GM19452 (cell line): Measurements from ENCODE around the gene KBTBD7.
"Not testable (repeated sequence)": the region's sequence is repeated elsewhere in the genome, so short reads cannot be mapped to it uniquely, and the experiment has no call there.

ENCODE experiments used
- ATAC-seq: cut with Tn5 transposase; IDR thresholded peaks from one replicate; pipeline ENCODE4 v1.9.1; 2021; ENCODE audit not compliant: unreplicated experiment

Gene KBTBD7

DNA sequence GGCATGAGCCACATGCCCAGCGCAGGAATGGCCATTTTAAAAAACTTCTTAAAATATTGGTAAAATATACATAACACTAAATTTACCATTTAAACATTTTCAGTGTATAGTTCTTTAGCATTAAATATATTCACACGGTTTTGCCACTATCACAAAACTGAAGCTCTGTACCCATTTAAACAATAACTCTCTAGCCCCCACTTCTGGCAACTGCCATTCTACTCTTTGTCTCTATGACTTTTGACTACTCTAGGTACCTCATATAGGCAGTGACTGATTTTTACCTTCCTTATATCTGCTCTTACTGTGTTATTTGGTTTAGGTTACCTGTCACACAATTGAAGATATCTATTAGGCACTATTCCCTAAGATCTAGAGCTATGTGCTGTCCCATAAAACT lies 2.3 kb upstream of the KBTBD7 start:
- ATAC-seq: no peak

DNA sequence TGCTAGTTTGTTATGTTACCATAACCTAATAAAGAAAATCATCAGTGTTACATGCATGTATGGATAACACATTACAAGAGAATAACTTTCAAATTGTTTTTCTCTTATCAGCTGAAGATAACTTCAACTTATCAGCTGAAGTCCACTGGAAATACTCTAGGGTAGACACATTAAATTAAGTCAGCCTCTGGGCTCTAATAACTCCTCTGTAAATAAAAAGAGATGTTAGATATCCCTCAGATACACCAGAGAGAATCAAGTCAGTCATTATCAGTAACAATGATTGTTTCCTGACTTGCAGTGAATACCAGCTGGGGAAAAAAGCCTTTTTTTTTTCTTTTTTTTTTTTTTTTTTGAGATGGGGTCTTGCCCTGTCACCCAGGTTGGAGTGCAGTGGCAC lies 1.6 kb upstream of the KBTBD7 start:
- no peak for ATAC-seq

DNA sequence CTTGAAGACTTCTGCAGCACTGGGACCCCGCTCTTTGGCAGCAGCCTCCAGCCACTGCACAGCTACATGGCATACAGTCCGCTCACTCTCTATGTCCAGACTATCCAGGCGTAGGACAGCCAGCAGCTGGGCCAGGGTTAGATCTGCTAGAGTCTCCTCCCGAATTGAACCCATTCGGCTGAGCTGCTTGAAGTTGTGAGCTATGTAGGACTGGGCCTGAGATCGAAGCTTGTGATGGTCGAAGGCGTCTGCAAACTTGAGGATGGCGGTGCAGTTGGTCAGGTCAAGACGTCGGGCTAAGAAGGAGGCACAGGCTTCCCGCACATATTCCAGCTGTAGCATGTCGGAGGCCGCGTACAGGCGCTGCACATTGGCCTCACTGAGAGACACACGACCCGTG lies 900 bp downstream of the KBTBD7 start:
- no peak for ATAC-seq

DNA sequence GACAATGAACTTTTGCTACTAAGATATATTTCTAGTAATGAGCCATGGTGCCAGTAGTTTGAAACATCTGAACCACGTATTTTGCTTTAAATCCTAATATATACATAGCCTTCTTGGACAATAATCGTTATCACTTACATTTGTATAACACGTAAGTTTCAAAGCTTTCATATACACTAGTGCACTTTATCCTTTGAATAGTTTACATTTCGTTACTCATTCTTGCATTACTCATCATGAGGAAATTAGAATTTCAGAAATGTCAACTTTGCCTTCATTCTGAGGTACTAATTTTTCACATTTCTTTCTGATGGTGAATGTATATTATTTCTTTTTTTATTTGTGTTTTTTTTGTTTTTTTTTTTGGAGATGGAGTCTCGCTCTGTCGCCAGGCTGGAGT lies 5.8 kb downstream of the KBTBD7 start:
- ATAC-seq: no peak

DNA sequence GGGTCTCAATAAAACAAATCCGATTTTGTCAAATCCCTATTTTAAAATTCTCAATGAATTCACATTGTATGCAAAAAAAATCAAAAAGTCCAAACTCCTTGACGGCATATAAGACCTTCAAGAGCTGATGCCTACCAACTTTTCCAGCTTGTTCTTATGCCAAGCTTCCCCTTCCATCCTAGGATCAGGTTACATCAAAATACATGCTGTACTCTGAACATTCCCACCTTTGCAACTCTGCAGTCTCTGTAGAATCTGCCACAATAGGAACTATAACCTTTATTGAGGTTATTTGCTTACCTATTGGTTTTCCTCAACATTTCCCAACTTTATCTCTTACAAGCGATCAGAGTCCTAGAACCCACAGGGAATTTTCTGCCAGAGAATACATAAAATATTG lies 7.9 kb downstream of the KBTBD7 start:
- ATAC-seq: no peak

DNA sequence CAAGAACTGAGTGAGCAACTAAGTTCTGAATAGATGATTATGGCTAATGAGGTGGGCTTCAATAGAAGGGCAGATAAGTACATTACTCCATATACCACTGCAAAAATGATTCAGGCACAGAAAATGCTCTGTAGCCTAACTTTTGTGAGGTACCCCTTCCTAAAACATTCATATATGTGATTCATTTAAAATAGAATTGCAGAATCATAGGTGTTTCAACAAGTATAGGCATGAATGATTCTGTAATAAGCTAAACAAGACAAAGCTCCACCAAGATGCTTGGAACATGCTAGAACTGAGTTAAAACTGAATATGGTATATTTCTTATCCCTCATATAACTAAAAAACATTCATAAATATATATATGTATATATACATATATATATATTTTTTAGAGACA lies 12.1 kb downstream of the KBTBD7 start:
- ATAC-seq: no peak

DNA sequence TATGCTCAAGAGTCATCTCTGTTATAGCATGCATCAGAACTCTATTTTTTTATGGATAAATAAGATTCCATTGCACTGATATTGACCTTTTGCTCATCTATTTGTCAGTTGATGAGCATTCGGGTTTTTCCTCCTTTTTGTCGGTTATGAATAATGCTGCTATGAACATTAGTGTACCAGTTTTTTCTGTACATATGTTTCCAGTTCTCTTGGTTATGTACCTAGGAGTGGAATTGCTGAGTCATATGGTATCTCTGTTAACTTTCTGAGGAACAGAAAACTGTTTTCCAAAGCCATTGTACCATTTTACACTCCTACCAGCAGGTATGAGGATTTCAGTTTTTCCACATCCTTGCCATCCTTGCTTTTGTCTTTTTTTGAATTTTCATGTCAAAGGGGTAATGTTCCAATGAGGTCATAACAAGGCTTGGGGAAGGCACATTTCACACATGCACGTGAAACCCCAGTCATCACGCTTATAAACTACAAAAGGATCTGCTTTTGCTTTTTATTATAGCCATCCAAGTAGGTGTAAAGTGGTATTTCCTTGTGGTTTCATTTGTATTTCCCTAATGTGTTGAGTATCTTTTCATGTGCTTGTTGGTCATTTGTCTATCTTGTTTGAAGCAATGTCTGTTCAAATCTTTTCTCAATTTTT lies 14.6 kb downstream of the KBTBD7 start:
- no peak for ATAC-seq

DNA sequence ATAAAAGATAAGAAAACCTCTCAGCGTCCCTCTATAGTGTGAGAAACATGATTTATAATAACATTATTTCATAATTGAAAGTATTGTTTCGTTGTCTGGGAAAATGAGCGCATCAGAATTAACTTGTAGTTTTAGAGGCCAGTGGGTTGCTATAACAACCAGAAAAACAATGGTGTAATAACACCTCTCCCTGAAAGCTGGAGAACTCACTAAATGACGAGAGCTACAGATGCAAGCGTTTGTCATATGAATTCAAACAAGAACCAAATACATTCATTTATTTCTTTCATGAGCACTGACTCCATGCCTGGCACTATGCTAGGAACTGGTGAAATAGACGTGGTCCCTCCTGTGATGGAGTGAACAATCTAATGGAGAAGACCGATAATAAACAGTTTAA lies 16.3 kb downstream of the KBTBD7 start:
- ATAC-seq: no peak

DNA sequence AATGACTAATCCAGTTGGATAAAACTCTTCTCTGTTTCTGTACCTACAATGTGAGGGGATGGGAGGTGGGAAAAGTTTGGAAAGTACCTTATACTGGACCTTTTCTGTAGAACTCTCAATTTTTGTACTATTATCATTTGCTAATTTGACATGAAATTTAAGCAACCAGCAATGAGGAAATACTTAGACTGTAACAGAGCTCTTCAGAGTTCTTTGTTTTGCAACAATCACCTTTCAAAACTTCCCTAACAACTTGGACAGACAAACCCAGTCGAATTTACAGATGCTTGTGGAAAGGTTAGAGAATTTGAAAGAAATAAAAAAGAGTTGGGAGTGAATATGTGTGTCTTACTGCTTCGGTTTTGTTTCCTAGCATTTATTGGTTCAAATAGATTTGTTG lies 16.8 kb downstream of the KBTBD7 start:
- no peak for ATAC-seq

DNA sequence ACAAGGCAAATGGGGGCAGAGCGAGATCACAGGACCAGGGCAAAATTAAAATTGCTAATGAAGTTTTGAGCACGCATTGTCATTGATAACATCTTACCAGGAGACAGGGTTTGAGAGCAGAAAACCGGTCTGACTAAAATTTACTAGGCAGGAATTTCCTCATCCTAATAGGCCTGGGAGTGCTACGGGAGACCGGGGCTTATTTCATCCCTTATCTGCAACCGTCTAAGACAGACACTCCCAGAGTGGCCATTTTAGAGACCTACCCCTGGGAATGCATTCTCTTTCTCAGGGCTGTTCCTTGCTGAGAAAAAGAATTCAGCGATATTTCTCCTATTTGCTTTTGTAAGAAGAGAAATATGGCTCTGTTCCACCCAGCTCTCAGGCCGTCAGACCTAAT lies 18.8 kb downstream of the KBTBD7 start:
- not testable (repeated sequence) for ATAC-seq

DNA sequence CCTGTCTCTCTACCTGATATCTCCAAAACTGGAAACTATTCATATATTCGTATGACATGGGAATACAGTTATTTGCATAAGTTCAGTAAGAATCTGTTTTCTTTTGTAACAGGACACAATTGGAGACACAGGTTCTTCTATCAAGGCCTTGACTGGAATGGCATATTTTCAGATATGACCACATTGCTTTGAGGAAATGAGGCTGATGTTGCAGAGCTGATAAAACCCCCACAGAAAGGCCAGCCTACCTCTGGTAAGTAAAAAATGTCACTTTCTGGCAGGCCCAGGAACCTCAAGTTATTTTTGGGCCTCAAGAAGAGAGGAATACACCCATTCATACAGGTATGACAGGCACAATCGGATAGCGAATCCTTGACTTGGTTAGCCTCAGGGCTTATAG lies 32.2 kb downstream of the KBTBD7 start:
- ATAC-seq: no peak

DNA sequence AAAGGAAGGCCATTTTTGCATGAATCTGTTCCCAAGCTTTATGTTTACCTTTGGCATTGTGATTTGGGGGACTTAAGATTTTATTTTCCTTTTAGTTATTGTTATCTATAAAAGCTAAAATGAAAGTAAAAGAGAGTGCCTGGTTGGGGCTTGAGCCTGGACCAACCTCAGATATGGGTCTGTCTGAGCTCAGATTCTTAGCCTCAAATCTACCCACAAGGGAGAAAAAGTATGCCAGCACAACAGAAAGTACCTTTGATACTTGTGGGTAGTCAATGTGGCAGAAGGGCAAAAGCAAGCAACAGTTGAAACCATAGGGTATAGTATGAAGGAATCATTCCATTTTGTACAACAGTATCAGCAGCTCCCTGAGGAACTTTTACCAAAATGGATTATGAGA lies 35.2 kb downstream of the KBTBD7 start:
- ATAC-seq: no peak

DNA sequence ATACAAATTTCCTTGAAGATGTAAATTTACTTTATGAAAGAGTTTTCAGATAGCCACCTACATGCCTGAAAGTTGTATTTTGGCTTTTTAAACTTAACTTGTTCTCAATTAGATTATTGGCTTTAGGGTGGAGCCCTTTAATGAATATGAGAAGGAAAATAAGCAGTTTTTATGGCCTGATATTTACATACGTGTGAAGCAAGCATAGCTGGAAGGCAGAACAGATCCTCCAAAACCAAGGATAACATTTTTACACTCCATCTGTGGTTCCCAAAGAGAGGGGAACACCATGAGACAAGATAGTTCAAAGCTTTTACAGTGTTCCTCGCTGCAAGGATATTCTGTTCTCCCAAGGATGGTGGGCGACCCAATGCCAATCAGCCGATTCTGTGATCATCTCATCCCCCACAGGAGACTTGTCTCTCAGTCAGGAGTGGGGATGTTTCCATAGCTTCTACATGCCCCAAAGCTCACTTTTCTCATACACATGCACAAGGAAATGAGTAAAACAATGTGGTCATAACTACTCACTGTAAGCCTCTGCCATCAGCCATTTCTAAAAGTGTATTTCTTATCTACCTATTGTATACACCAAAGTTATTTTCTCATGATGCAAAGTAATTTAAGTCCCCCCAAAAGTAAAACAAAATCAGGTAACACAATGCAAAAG lies 37.2 kb downstream of the KBTBD7 start:
- ATAC-seq: no peak

DNA sequence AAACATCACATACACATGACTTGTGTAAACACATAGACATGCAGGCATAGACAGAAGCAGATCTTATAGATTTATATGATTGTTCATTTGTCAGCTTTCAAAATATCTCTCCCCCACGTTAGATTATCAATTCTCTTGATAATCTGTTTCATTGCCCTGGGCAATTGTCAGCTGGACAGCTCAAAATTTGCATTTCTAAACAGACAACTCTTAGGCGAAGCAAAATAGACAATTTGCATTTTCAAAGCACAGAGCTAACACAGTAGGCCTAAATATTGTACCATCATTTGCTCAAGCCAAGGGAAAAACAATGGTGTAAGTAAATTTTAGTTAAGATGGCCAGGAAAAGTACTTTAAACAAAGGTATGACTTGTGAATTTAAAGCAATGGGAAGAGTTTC lies 37.7 kb downstream of the KBTBD7 start:
- ATAC-seq: no peak

DNA sequence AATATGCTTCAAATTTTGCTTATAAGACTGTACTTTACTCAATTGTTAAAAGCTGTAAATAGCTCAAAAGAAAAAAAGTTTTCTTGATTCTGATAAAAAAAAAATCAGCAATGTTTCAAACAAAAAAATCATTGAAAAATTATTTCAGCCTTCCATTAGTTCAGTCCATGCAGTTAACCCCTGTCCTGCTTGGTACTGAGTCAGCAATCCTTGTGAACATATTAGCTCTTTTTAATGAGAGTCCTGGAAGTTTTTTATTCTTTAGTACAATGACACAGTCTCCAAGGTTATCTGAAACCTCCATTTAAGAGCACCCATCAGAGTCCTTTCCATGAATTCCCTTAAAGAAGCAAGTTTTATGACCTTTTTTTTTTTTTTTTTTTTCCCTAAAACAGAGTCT lies 40.3 kb downstream of the KBTBD7 start:
- no peak for ATAC-seq

DNA sequence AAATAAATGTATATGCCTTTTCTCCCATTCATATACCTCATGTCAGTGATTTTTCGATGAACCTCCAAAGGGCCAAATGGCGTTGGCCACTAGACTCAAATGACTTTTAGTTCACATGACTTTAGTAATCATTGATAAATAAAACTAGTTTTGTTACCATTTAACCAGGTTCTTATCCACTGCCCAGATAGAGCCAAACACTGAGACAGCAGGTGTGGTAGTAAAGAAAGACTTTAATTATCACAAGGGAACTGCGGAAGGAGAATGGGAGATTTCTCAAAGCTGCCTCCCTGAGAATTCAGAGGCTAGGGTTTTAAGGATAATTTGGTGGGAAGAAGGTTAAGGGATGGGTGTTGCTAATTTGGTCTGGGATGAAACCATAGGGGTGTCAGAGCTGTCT lies 42.4 kb downstream of the KBTBD7 start:
- no peak for ATAC-seq

DNA sequence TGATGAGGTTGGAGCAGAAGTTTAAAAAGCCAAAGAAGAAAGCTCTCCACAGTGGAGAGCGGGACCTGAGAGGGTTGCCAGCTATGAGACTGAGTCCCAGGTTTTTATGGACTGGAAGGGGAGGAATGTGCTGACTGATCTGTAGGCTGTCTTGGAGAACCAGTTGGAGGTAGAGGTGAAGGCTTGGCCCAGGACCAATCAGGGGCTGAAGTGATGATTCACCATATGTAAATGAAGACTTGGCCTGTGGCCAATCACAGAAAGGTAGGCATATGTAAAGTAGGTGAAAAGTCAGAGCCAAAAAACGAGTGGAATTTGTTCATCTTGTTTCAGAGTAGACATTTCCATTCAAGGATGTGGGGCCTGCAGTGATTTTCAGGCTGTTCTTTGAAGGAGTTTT lies 44.3 kb downstream of the KBTBD7 start:
- ATAC-seq: no peak

DNA sequence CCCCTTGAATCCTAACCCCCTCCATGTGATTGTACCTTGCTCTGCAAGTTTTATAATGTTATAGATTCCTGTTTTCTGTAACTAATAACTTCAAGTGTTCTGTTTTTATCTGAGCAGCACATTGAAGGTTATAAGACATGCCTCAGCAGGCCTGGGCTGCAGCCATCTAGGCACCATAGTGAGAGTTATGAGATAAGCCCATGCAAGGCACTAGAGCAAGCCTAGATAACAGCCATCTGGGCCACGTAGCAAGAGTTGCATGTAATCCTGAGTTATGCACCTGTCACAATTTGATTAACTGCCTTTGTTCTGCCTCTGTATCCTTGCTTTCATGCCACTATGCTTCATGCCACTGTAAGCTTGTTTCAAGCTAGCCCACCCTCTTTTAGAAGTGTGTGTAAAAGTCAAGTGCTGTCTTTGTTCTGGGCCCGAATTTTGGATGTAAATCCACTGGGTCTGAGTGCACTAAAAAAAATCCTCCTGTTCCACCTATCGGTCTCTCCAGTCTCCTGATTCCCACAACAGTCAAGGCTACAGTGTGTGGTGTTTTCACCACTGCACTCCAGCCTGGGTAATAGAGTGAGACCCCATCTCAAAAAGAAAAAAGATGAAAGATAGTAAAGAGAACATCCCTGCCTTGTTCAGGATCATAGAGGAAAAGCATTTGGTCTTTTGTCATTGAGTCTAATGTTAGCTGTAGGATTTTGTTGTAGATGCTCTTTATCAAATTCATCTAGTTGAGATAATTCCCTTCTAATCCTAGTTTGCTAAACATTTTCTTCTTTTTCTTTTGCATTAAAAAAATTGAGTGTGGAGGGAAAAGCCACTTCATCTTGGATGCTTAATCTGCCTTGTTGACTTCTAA lies 45.7 kb downstream of the KBTBD7 start:
- ATAC-seq: no peak

DNA sequence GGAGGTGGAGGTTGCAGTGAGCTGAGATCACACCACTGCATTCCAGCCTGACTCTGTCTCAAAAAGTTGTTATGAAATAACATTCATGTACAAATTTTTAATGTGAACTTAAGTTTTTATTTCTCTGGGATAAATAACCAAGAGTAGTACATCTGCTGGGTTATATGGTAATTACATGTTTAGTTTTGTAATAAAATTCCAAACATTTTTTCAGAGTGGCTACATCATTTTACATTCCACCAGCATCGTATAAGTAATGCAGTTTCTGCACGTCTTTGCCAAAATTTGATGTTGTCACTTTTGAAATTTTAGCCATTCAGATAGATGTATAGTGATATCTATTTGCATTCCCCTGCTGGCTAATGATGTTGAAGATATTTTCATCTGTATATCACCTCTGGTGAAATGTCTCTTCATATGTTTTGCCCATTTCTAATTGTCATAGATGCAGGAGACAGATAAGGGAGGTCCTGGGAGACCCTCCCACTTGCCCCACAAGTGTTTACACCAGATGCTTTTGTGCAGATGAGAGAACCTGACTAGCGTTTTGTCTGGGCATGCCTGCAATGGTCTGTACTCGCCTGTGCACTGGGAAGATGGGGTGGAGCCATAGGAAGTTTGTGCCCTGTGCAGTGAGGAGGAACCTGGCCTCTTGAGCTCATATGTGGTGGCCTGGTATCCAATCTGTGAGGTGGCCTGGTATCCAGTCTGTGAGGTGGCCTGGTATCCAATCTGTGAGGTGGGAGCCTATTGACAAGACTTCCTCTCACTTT lies 49.0 kb downstream of the KBTBD7 start:
- ATAC-seq: no peak

DNA sequence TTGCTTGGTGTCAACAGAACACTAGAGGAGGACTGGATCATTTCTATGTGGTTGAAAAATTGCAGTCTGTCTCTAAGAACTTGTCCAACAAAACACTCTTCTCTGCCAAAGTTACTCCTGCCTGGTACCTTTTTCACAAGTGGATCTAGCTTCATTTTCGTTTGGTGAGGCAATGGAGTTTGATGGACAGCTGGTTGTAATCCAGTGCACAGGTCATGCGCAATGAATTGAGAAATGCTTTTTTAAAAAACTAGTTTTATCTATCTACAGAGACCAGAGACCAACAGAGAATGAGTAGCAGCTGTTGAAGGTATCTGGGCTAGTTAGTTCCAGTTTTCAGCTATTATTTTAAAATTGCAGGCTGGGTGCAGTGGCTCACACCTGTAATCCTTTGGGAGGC lies 49.8 kb downstream of the KBTBD7 start:
- ATAC-seq: no peak
